Activated CD8-positive, alpha-beta T cell treated with anti-CD3 and anti-CD28 coated beads, Interleukin-2, amount 10 ng/mL, durations not matched to agents 7 days and 5 days (primary cell): ENCODE data around the gene GAN. TPM values are rescaled to one million over a fixed set of nuclear protein-coding genes. Genes with fewer than 3 reads are reported as not detected.
A peak's percentile ranks its signal among the peaks of the same experiment; 100 is the strongest.

ENCODE experiments used
- ATAC-seq: fragments of 150-1000 bp; cut with Tn5 transposase; one replicate; pipeline ENCODE4 v1.10.0; 2021; ENCODE audit warnings: moderate library complexity
- CTCF ChIA-PET: fragments of 350-600 bp; sonication (Branson Sonifier 250); formaldehyde crosslinking; loops from one replicate; lab custom pipeline; 2021; ENCODE audit warnings: antibody characterized with exemption; lab: Charles Lee
- POLR2A ChIA-PET: fragments of 350-600 bp; sonication (Branson Sonifier 250); formaldehyde crosslinking; loops from one replicate; lab custom pipeline; 2021; ENCODE audit warnings: antibody characterized with exemption; lab: Charles Lee
- DNase-seq: peaks from one replicate; pipeline ENCODE4 v3.0.0-alpha.2; 2020
- H3K27ac Mint-ChIP-seq: one replicate; pipeline ENCODE4 v1.8.0; 2021; ENCODE audit warnings: mild to moderate bottlenecking, mixed read lengths
- H3K27me3 Mint-ChIP-seq: one replicate; pipeline ENCODE4 v1.8.0; 2021; ENCODE audit warnings: low read depth, mixed read lengths
- H3K36me3 Mint-ChIP-seq: one replicate; pipeline ENCODE4 v1.8.0; 2021; ENCODE audit warnings: low read depth, mixed read lengths
- H3K4me1 Mint-ChIP-seq: one replicate; pipeline ENCODE4 v1.8.0; 2021; ENCODE audit warnings: low read depth, mixed read lengths
- H3K4me3 Mint-ChIP-seq: one replicate; pipeline ENCODE4 v1.8.0; 2021; ENCODE audit warnings: mild to moderate bottlenecking, mixed read lengths
- H3K9me3 Mint-ChIP-seq: one replicate; pipeline ENCODE4 v1.8.0; 2022; ENCODE audit warnings: mixed read lengths; ENCODE audit not compliant: insufficient read depth
- total RNA-seq, 2 experiments: library from RNA; stranded (reverse); gene quantifications; one replicate each; pipeline ENCODE4 v1.2.3, GENCODE V29; 2021

Gene GAN
- total RNA-seq, 2 experiments from 2014 or later: 7.7 to 8.5 TPM

DNA sequence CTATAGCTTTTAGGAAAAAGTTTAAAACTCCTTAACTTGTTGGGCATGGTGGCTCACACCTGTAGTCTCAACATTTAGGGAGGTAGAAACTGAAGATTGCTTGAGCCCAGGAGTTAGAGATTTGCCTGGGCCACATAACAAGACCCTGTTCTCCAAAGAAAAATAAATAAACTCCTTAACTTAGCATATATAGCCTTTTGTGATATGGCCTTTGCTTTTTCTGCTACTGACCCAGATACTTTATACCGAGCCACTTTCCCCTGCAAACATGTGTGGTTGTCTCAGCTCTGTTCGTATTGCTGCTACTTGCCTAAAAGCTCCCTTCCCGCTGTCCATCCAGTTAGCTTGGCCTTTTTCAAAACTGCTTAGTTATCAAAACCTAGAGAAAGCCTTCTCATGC, 51.0 kb downstream of the GAN start:
- ChIA-PET POLR2A (no interaction called here), CTCF (interaction anchor here (0.7 to 2.7 kb wide), 20 partner anchors 10 to 509 kb away, joined by 3 to 13 read pairs (median 5); partner anchors contain the start of gene GAN)
- no peaks in the 10 kb centered on the region for H3K27me3 Mint-ChIP-seq
- H3K4me1 Mint-ChIP-seq: peaks cover 11% of the 10 kb centered on the region
- ATAC-seq: no peak
- no peak for DNase-seq
- H3K4me3 Mint-ChIP-seq: no peak overlapping the region
- H3K27ac Mint-ChIP-seq: no peak overlapping the region
- H3K36me3 Mint-ChIP-seq: peaks cover 22% of the 10 kb centered on the region
- H3K9me3 Mint-ChIP-seq: no peaks in the 10 kb centered on the region

DNA sequence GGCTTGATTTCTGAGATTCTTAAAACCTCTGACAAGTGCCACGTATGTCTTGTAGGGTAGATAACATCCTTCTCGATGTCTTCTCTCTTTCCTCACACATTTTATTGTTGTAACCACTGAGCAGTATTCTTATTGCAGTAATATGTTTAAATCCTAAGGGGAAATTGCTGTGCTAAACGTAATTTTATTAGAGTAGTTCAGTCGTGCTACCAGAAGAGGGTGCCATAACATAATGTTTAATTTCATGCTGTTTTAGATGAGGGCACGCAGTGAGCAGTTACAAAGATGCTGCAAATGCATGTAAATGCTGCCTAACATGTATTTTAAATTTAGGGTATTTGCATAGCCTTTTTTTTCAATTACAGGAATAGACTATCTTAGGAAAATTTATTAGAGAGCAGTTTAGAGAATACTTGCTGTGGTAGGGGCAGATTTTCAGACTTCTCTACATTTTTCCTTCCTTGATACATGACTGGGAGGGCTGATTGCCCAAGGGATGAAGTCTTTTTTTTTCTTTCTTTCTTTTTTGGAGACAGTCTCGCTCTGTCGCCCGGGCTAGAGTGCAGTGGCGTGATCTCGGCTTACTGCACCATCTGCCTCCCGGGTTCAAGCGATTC, 51.7 kb downstream of the GAN start:
- H3K27ac Mint-ChIP-seq: no peak overlapping the region
- DNase-seq: no peak

DNA sequence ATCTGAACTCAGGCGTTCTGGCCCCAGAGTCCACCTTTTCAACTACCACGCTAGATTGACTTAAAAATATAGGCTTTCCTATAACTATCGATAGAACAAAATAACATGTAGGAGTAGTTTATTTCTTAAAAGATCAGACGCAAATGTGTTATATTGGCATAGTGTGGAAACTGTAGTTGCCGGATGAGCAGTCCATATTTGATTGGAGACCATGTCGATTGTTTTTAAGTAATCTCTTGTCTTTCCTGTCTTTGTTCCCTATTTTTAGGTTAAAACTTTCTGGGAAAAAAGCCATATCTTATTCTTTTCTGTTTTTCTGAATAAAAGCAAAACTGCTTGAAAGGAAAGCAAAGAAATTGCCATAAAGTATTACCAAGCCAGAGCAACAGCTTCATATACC, 53.1 kb downstream of the GAN start:
- no peak for DNase-seq
- peaks cover 11% of the 10 kb centered on the region for H3K4me1 Mint-ChIP-seq
- no peak for ATAC-seq
- H3K9me3 Mint-ChIP-seq: no peaks in the 10 kb centered on the region
- ChIA-PET POLR2A (no interaction called here), CTCF (interaction anchor here (1.2 to 4.6 kb wide), 7 partner anchors 12 to 506 kb away, joined by 3 to 17 read pairs (median 7); no protein-coding TSS in a partner anchor)
- H3K36me3 Mint-ChIP-seq: peaks cover 22% of the 10 kb centered on the region
- H3K27ac Mint-ChIP-seq: no peak overlapping the region
- no peak overlapping the region for H3K4me3 Mint-ChIP-seq
- no peaks in the 10 kb centered on the region for H3K27me3 Mint-ChIP-seq

More for the DNA sequence above, 51.7 kb downstream of the GAN start:
- Mint-ChIP-seq H3K4me1 (peaks cover 11% of the 10 kb centered on the region), H3K36me3 (peaks cover 22% of the 10 kb centered on the region), H3K9me3 (no peaks in the 10 kb centered on the region), H3K4me3 (no peak overlapping the region), H3K27me3 (no peaks in the 10 kb centered on the region)
- peak; percentile 63 for ATAC-seq
- ChIA-PET CTCF (interaction anchor here (0.8 to 2.7 kb wide), 19 partner anchors 9 to 507 kb away, joined by 3 to 13 read pairs (median 5); no protein-coding TSS in a partner anchor), POLR2A (no interaction called here)

DNA sequence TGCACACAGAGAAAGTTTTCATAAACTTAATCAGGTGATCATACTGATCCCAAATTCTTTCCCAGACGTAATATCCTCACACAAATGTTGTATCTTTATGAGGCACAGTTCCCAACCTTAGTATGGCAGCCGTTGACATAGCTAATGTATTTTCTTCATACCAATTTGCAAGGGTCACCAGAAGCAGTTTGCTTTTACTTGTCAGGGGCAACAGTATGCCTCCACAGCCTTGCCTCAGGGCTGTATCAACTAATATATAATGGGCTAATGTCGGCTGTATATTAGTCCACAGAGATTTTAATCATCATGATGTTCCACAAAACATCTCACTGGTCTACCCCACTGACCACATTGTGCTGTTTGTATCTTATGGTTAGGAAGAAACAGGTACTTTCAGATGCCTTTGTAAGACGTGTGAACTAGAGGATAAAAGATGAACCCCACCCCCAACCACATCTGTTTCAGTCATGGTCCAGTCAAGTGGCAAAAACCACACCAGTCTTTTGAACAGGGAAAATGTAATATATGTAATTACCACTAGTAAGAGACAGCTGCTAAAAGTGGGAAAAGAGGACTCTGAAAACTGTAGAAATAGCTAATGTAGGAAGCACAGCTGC, 55.2 kb downstream of the GAN start:
- H3K27ac Mint-ChIP-seq: peak overlapping the region; percentile 42
- H3K9me3 Mint-ChIP-seq: no peaks in the 10 kb centered on the region
- ATAC-seq: no peak
- ChIA-PET POLR2A (no interaction called here), CTCF (interaction anchor here (0.9 to 4.6 kb wide), 7 partner anchors 12 to 364 kb away, joined by 3 to 17 read pairs (median 4); no protein-coding TSS in a partner anchor)
- peaks cover 17% of the 10 kb centered on the region for H3K4me1 Mint-ChIP-seq
- peaks cover 23% of the 10 kb centered on the region for H3K36me3 Mint-ChIP-seq
- no peaks in the 10 kb centered on the region for H3K27me3 Mint-ChIP-seq
- no peak overlapping the region for H3K4me3 Mint-ChIP-seq
- DNase-seq: no peak

DNA sequence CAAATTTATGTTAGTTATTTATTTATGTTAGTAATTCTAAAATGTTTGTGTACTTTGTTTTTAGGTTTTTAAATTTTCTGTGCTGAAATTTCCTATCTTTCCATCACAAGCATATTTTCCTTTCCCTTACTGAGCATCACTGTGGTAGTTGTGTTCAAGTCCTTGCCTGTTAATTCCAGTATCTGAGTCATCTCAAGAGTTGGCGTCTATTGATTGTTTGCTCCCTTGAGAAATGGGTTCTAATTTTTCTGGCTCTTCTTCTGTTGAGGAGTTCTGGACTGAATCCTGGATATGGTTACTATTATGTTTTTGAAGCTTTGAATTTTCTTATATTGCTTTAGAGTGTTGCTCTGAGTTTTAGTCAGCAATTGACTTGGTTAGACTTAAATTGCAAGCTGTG, 56.3 kb downstream of the GAN start:
- H3K9me3 Mint-ChIP-seq: no peaks in the 10 kb centered on the region
- H3K27me3 Mint-ChIP-seq: no peaks in the 10 kb centered on the region
- POLR2A ChIA-PET: no interaction called here
- CTCF ChIA-PET: interaction anchor here (1.0 to 4.6 kb wide), 5 partner anchors 11 to 359 kb away, joined by 3 to 17 read pairs (median 4); no protein-coding TSS in a partner anchor
- no peak for ATAC-seq
- H3K36me3 Mint-ChIP-seq: peaks cover 17% of the 10 kb centered on the region
- no peak for DNase-seq
- no peak overlapping the region for H3K4me3 Mint-ChIP-seq
- H3K27ac Mint-ChIP-seq: no peak overlapping the region
- peaks cover 17% of the 10 kb centered on the region for H3K4me1 Mint-ChIP-seq

DNA sequence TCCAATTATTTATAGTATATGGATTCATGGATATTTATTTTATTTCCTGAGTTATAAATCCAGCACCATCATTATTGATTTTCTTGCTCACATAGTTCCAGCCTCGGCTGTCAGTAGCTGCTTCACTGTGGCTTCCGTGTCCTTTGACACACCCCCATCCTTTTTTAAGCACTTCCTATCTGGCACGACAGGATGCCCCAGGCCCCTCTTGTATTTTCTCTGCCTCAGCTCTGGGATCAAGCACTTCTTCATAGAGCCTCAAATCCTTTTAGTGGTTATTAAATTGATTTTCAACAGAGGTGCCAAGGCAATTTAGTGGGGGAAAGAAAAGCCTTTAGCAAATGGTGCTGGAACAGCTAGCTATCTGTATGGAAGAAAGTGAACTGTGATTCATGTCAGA, 59.8 kb downstream of the GAN start:
- Mint-ChIP-seq H3K4me1 (peaks cover 17% of the 10 kb centered on the region), H3K9me3 (no peaks in the 10 kb centered on the region), H3K27ac (no peak overlapping the region), H3K27me3 (no peaks in the 10 kb centered on the region), H3K36me3 (peaks cover 16% of the 10 kb centered on the region), H3K4me3 (no peak overlapping the region)
- POLR2A ChIA-PET: no interaction called here
- CTCF ChIA-PET: no interaction called here
- ATAC-seq (no peak), DNase-seq (peak; percentile 28)

DNA sequence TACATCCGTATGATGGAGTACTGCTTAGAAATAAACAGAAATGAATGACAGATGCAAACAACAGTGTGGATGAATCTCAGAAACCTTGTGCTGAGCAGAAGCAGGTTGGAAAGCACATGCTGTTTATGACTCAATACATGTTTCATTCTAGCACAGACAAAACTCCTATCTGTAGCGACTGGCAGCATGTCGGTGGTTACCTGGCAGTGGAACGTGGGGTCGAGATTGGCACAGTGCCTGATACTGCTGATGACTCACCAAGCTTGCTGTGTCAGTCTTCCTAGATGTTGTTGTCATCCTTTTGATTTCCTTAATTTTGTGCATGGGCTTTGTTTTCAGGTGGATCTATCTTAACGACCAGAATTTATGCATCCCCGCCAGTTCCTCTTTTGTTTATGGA, 62.1 kb downstream of the GAN start:
- no peak overlapping the region for H3K27ac Mint-ChIP-seq
- no peaks in the 10 kb centered on the region for H3K9me3 Mint-ChIP-seq
- ATAC-seq (no peak), DNase-seq (no peak)
- H3K4me1 Mint-ChIP-seq: peaks cover 7% of the 10 kb centered on the region
- H3K36me3 Mint-ChIP-seq: peaks cover 11% of the 10 kb centered on the region
- ChIA-PET CTCF (interaction anchor here (1.5 kb wide), 1 partner anchor 27 kb away, joined by 3 read pairs; no protein-coding TSS in a partner anchor), POLR2A (no interaction called here)
- H3K27me3 Mint-ChIP-seq: no peaks in the 10 kb centered on the region
- no peak overlapping the region for H3K4me3 Mint-ChIP-seq

DNA sequence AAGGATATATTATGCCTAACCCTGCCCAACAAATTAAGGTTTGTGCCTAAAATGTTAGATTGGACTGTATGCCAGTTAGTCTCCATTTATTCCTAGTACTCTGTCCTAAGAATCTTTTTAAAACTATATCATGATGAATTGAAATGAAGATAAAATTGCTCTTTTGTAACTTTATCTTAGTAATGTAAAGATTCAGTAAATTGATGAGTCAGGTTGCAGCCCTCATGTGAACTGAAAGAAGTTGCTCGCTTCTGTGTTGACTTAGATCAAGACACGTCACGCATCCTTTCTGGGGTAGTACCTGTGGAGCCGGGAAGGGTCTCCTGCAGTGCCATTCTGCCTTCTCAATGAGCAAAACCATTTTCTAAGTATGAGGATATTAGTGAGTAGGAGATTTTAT, 63.3 kb downstream of the GAN start:
- CTCF ChIA-PET: interaction anchor here (1.5 kb wide), 1 partner anchor 26 kb away, joined by 3 read pairs; no protein-coding TSS in a partner anchor
- POLR2A ChIA-PET: no interaction called here
- ATAC-seq (no peak), DNase-seq (no peak)
- Mint-ChIP-seq H3K4me3 (no peak overlapping the region), H3K36me3 (peaks cover 11% of the 10 kb centered on the region), H3K27ac (no peak overlapping the region), H3K4me1 (peaks cover 7% of the 10 kb centered on the region), H3K27me3 (no peaks in the 10 kb centered on the region), H3K9me3 (no peaks in the 10 kb centered on the region)

DNA sequence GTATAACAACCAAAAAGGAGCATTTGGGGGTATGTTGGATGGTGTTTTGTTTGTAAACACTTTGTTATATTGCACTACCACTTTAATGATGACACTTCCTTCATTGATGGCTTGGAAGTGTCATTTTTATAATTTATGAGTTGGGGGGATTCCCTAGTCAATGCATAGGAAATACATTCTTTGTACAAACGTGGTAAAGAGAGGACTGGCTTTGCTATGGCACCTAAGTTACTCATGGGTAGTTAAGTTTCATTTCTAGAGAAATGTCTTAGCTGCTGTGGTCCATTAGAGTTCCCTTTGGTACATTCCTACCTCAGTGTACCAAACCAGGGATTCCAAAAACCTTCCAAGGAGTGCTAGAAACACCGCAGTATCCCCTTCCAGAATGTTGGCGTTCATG, 66.2 kb downstream of the GAN start:
- CTCF ChIA-PET: no interaction called here
- no peak for ATAC-seq
- POLR2A ChIA-PET: no interaction called here
- Mint-ChIP-seq H3K9me3 (no peaks in the 10 kb centered on the region), H3K27ac (no peak overlapping the region), H3K27me3 (no peaks in the 10 kb centered on the region), H3K4me3 (no peak overlapping the region), H3K4me1 (no peaks in the 10 kb centered on the region), H3K36me3 (peaks cover 8% of the 10 kb centered on the region)
- no peak for DNase-seq

DNA sequence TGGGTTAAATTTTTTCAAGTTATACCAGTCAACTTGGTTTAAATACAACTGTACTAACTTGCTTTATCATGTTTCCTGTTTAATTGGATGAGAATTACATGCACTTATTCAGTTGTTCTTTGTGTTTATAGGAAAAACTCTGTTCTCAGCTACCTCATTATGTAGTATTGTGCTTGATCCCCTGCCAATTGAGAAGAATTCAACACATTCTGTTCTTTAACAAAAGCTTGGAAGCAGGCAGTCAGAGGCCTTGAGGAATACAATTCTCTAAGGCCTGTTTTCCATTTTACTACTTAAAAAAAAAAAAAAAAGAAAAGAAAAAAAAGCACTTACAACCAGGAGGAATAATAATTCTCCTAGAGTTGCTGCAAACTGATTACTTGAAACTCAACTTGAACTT, 69.2 kb downstream of the GAN start:
- no peaks in the 10 kb centered on the region for H3K27me3 Mint-ChIP-seq
- no peaks in the 10 kb centered on the region for H3K9me3 Mint-ChIP-seq
- H3K4me3 Mint-ChIP-seq: no peak overlapping the region
- ChIA-PET CTCF (interaction anchor here (0.6 kb wide), 1 partner anchor 127 kb away, joined by 4 read pairs; no protein-coding TSS in a partner anchor), POLR2A (no interaction called here)
- H3K4me1 Mint-ChIP-seq: no peaks in the 10 kb centered on the region
- H3K27ac Mint-ChIP-seq: no peak overlapping the region
- ATAC-seq: no peak
- H3K36me3 Mint-ChIP-seq: no peaks in the 10 kb centered on the region
- DNase-seq: no peak

DNA sequence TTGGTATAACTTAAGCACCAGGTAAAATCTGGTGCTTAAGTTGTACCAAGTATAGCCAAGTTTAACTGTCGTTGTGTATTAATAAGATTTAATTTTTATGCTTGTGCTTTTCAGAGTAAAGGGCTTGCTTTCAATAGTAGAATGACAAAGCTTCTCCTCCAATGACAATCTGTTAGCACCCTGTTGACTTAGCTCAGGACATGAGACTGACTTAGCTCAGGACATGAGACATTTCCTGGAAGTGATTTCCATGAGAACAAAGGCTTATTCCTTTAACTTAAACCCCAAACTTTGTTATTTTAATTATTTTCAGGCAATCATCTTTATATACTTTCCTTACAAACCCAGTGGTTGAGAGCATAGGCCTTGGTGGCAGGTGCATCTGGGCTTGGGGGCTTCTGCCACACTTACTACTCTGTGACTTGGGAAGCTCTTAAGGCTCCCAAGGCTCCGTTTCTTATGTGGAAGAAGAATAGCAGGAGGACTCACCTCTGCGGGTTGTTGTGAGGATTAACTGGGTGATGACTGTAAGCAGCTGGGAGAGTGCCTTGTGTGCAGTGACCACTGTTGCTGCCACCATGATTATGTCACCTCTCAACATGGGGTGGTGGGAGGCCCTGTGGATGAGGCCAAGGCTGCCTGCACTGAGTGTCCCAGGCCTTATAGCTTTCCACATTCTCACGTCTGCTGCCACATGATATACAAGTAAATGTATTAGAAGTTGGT, 70.4 kb downstream of the GAN start:
- H3K9me3 Mint-ChIP-seq: no peaks in the 10 kb centered on the region
- H3K36me3 Mint-ChIP-seq: no peaks in the 10 kb centered on the region
- no peaks in the 10 kb centered on the region for H3K27me3 Mint-ChIP-seq
- no peak overlapping the region for H3K27ac Mint-ChIP-seq
- ATAC-seq (no peak), DNase-seq (no peak)
- ChIA-PET CTCF (interaction anchor here (1.5 kb wide), 1 partner anchor 19 kb away, joined by 4 read pairs; no protein-coding TSS in a partner anchor), POLR2A (no interaction called here)
- no peak overlapping the region for H3K4me3 Mint-ChIP-seq
- H3K4me1 Mint-ChIP-seq: no peaks in the 10 kb centered on the region
